ENCODE measurements around the gene TMEM176A. TPM values are rescaled to one million over a fixed set of nuclear protein-coding genes. Genes with fewer than 3 reads are reported as not detected.

TMEM176A gene
- total RNA-seq, 1 experiment from 2014 or later = not detected

DNA sequence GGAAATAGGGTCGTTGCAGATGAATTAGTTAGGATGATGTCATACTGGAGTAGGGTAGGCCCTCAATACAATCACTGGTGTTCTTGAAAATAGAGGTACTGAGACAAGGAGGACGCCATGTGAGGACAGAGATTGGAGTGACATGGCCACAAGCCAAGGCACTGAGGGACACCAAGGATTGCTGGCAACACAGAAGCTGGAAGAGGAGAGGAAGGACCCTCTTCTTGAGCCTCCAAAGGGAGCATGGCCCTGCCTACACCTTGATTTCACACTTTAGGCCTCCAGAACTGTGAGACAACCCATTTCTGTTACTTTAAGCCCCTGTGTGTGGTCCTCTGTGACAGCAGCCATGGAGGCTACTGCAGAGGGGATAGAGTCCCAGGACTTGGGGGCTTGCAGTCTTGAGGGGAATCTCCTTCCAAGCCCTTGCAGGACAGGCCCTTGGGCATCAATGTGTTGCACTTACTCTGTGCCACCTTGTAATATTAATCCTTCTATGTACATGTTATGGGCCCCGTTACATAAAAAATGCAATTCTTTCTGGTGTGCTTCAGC is 48.1 kb downstream of the TMEM176A start:
- Histone ChIP-seq H3K9me3 (ENCODE audit: control insufficient read depth in 1 of 2, insufficient read depth in 1 of 2, low read depth in 1 of 2, low read length in 2 of 2) (no peaks in the 10 kb centered on the region), H3K27me3 (ENCODE audit: insufficient read depth, low read length) (peaks cover 36% of the 10 kb centered on the region), H3K4me1 (ENCODE audit: control insufficient read depth in 1 of 2, insufficient read depth in 2 of 2, low read length in 2 of 2) (no peaks in the 10 kb centered on the region), H3K9ac (ENCODE audit: low read length) (no peak overlapping the region), H2AFZ (ENCODE audit: low read depth, low read length, poor library complexity, severe bottlenecking) (no peak overlapping the region), H3K36me3 (ENCODE audit: control insufficient read depth in 1 of 2, insufficient read depth in 2 of 2, low read length in 2 of 2) (no peaks in the 10 kb centered on the region), H3K79me2 (ENCODE audit: insufficient read depth, low read length) (no peaks in the 10 kb centered on the region), H4K20me1 (ENCODE audit: insufficient read depth) (no peaks in the 10 kb centered on the region), H3K9me2 (ENCODE audit: insufficient read depth) (no peaks in the 10 kb centered on the region), H3K27ac (ENCODE audit: low read depth, low read length) (no peak overlapping the region), H3K4me3 (replicated peaks in 1 of 2; ENCODE audit: low read depth in 1 of 2, low read length in 2 of 2) (no peak overlapping the region), H3K4me2 (ENCODE audit: low read length) (no peak overlapping the region)
- TF ChIP-seq ZFX (IDR thresholded peaks at IDR 0.05) = no peak
- no peak for TF ChIP-seq EZH2phosphoT487 (IDR thresholded peaks at IDR 0.05; ENCODE audit: borderline replicate concordance)
- TF ChIP-seq POLR2A (IDR thresholded peaks at IDR 0.05; ENCODE audit: borderline replicate concordance, extremely low read depth, insufficient read depth, insufficient read length) = no peak
- no peak for TF ChIP-seq SIN3A (IDR thresholded peaks at IDR 0.05; ENCODE audit: low read depth)
- no peak for TF ChIP-seq ZNF274 (IDR thresholded peaks at IDR 0.05; ENCODE audit: low read depth, low read length)
- no peak for TF ChIP-seq EZH2 (IDR thresholded peaks at IDR 0.05)
- no peak for TF ChIP-seq EGR1 (IDR thresholded peaks at IDR 0.05; ENCODE audit: low read depth)
- no peak for TF ChIP-seq FOSL1 (IDR thresholded peaks at IDR 0.05; ENCODE audit: low read depth)
- TF ChIP-seq, protein P1, sequence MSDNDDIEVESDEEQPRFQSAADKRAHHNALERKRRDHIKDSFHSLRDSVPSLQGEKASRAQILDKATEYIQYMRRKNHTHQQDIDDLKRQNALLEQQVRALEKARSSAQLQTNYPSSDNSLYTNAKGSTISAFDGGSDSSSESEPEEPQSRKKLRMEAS (IDR thresholded peaks at IDR 0.05) = no peak
- no peak for TF ChIP-seq JUND (IDR thresholded peaks at IDR 0.05)
- TF ChIP-seq, protein P2, sequence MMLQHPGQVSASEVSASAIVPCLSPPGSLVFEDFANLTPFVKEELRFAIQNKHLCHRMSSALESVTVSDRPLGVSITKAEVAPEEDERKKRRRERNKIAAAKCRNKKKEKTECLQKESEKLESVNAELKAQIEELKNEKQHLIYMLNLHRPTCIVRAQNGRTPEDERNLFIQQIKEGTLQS (IDR thresholded peaks at IDR 0.05) = no peak
- TF ChIP-seq YY1 (IDR thresholded peaks at IDR 0.05; ENCODE audit: extremely low read depth, insufficient replicate concordance, low read depth, low read length) = no peak
- no peak for TF ChIP-seq POLR2AphosphoS5 (IDR thresholded peaks at IDR 0.05; ENCODE audit: low read depth, low read length)
- CTCF ChIA-PET = no interaction called here
- intact Hi-C loops (cut with micrococcal nuclease) = no loop called here
- no TSS peak for BruUV-seq (replicated peaks)
- no peak for DNase-seq (ENCODE audit: low read depth, low spot score)
- POLR2A ChIA-PET = no interaction called here
- ATAC-seq = no peak
- RAD21 ChIA-PET (ENCODE audit: low non-redundant PET in 1 of 2, low total read pairs in 2 of 2, uncharacterized antibody in 2 of 2, unreplicated experiment in 2 of 2) = no interaction called here
